Right lobe of liver (tissue), 6 donors: Measurements from ENCODE around the gene METTL23. TPM values are rescaled to one million over a fixed set of nuclear protein-coding genes. Genes with fewer than 3 reads are reported as not detected.
"Not testable (repeated sequence)": the region's sequence is repeated elsewhere in the genome, so short reads cannot be mapped to it uniquely, and the experiment has no call there.

Experiments used
- ATAC-seq, 4 donors: fragments of 200-7000 bp; cut with Tn5 transposase; one replicate each; pipeline ENCODE4 v1.9.1; 2020; ENCODE audit warnings: mild to moderate bottlenecking in 4 of 4, moderate library complexity in 4 of 4
- DNase-seq, 3 donors: peaks; one replicate each; pipeline ENCODE4 v3.0.0-alpha.2; 2020
- H3K27ac ChIP-seq, 3 donors: fragments of 200-600 bp; one replicate each; pipeline ENCODE4 v1.8.0; 2022
- H3K27me3 ChIP-seq, 2 donors: fragments of 200-600 bp; one replicate each; pipeline ENCODE4 v1.8.0; 2022
- H3K36me3 ChIP-seq, 4 donors: fragments of 200-600 bp; sonication (generic) in 1 of 4; one replicate each; pipeline versions ENCODE4 v1.5.1 to v1.8.0; 2017 to 2022; ENCODE audit warnings: control low read depth in 1 of 4
- H3K4me1 ChIP-seq, 4 donors: fragments of 200-600 bp; sonication (generic) in 1 of 4; one replicate each; pipeline versions ENCODE4 v1.5.1 to v1.8.0; 2017 to 2022; ENCODE audit warnings: control low read depth in 1 of 4
- H3K4me3 ChIP-seq, 3 donors: fragments of 200-600 bp; one replicate each; pipeline ENCODE4 v1.8.0; 2022
- H3K9me3 ChIP-seq, 4 donors: fragments of 200-600 bp; sonication (generic) in 1 of 4; one replicate each; pipeline versions ENCODE4 v1.5.1 to v1.8.0; 2017 to 2022; ENCODE audit warnings: control low read depth in 1 of 4
- CTCF ChIP-seq, 4 donors: fragments of 200-600 bp in 3 of 4; fragments of 450-650 bp in 1 of 4; IDR thresholded peaks; one replicate each; pipeline versions ENCODE4 v1.5.1 to v1.8.0; 2016 to 2022; ENCODE audit warnings: antibody characterized with exemption in 4 of 4, mild to moderate bottlenecking in 2 of 4
- POLR2A ChIP-seq: fragments of 450-650 bp; IDR thresholded peaks from one replicate; pipeline ENCODE4 v1.6.1; 2017; ENCODE audit warnings: antibody characterized with exemption, mild to moderate bottlenecking
- WGBS: methylation state at CpG from one replicate; pipeline ENCODE4 v1.1.6; 2018; ENCODE audit warnings: low coverage, low lambda C conversion rate; ENCODE audit not compliant: insufficient coverage; ENCODE audit errors: missing lambda C conversion rate; 5-methylcytosine and 5-hydroxymethylcytosine counted together
- intact Hi-C, 2 donors: fragments of 100-400 bp; cut with DNase I; formaldehyde crosslinking; loops; one replicate each; pipeline versions ENCODE4 v1.11.2 to v1.14.1; 2022
- total RNA-seq, 6 experiments: library from RNA; depleted of rRNA in 2 of 6; stranded (reverse); fragments of >200 nt in 2 of 6; fragmentation: NEBNext Ultra II Directional in 3 of 6; extraction: Animal tissue kit (Norgen Biotek cat#: 25700) in 3 of 6; gene quantifications; one replicate each; pipeline versions ENCODE4 v1.1.0 to v1.2.4, GENCODE V29; 2016 to 2023
- donor health status: DM: no; HTN: yes; CAD: no.
- donor health status: DM: no; HTN: no; CAD: no.
- donor health status: DM: no; HTN: no; CAD: no.
- donor health status: DM: no; HTN: yes; CAD: no.
- donor health status: DM: no; HTN: yes; CAD: no.

The METTL23 gene
- total RNA-seq, 6 experiments from 2014 or later: 16.0 to 25.0 (median 18.7) TPM

GRCh38 chr17:76744747-76745146, 18.1 kb downstream of the METTL23 start:
- DNase-seq: no peak
- Histone ChIP-seq H3K36me3 (peaks cover 0 to 48% (median 4%) of the 10 kb centered on the region in 4 donors), H3K27me3 (no peaks in the 10 kb centered on the region), H3K4me1 (no peaks in the 10 kb centered on the region), H3K27ac (no peak overlapping the region), H3K9me3 (no peaks in the 10 kb centered on the region), H3K4me3 (no peak overlapping the region)
- 96% methylated on average over 2 of the region's 2 CpGs for WGBS
- ATAC-seq: no peak
- intact Hi-C loops: no loop called here
- TF ChIP-seq POLR2A (no peak), CTCF (IDR thresholded peaks at IDR 0.05) (no peak)

- H3K4me3 ChIP-seq, H3K27me3 ChIP-seq, H3K4me1 ChIP-seq, ATAC-seq, H3K9me3 ChIP-seq, DNase-seq, intact Hi-C loops, H3K27ac ChIP-seq: not testable (repeated sequence)
- H3K36me3 ChIP-seq: peaks cover 0 to 48% (median 4%) of the 10 kb centered on the region in 4 donors
- 94% methylated on average over 6 of the region's 6 CpGs for WGBS
Measured at GRCh38 chr17:76745785-76746184, 19.1 kb downstream of the METTL23 start.

GRCh38 chr17:76747716-76748363, 21.2 kb downstream of the METTL23 start:
- Histone ChIP-seq H3K27me3 (no peaks in the 10 kb centered on the region), H3K9me3 (no peaks in the 10 kb centered on the region), H3K4me1 (no peaks in the 10 kb centered on the region), H3K36me3 (peaks cover 0 to 35% (median 4%) of the 10 kb centered on the region in 4 donors), H3K4me3 (no peak overlapping the region), H3K27ac (no peak overlapping the region)
- TF ChIP-seq POLR2A: no peak
- TF ChIP-seq CTCF (IDR thresholded peaks at IDR 0.05): no peak
- peak in 1 of 4 donors; percentile 24 for ATAC-seq
- intact Hi-C loops: no loop called here
- 75% methylated on average over 9 of the region's 9 CpGs for WGBS
- DNase-seq: no peak

- WGBS: 100% methylated on average over 1 of the region's 1 CpG
- H3K4me1 ChIP-seq: no peaks in the 10 kb centered on the region
- no peaks in the 10 kb centered on the region for H3K27me3 ChIP-seq
- intact Hi-C loops: no loop called here
- no peak for DNase-seq
- H3K4me3 ChIP-seq: no peak overlapping the region
- TF ChIP-seq CTCF (IDR thresholded peaks at IDR 0.05) (no peak), POLR2A (no peak)
- no peaks in the 10 kb centered on the region for H3K9me3 ChIP-seq
- H3K36me3 ChIP-seq: peaks cover 0 to 28% (median 4%) of the 10 kb centered on the region in 4 donors
- no peak overlapping the region for H3K27ac ChIP-seq
- ATAC-seq: no peak
Measured at GRCh38 chr17:76748657-76749056, 22.0 kb downstream of the METTL23 start.

- H3K9me3 ChIP-seq: no peaks in the 10 kb centered on the region
- DNase-seq (no peak), ATAC-seq (no peak)
- H3K27ac ChIP-seq: no peak overlapping the region
- intact Hi-C loops: no loop called here
- H3K4me3 ChIP-seq: no peak overlapping the region
- no peak for TF ChIP-seq CTCF (IDR thresholded peaks at IDR 0.05)
- no peak for TF ChIP-seq POLR2A
- H3K4me1 ChIP-seq: no peaks in the 10 kb centered on the region
- no peaks in the 10 kb centered on the region for H3K27me3 ChIP-seq
- peaks cover 0 to 8% (median 4%) of the 10 kb centered on the region in 4 donors for H3K36me3 ChIP-seq
- WGBS: 81% methylated on average over 3 of the region's 3 CpGs
Measured at GRCh38 chr17:76751416-76751993, 24.9 kb downstream of the METTL23 start.
